Body of pancreas (tissue), 4 donors: ENCODE measurements around the gene RIMS4. TPM values are rescaled to one million over a fixed set of nuclear protein-coding genes. Genes with fewer than 3 reads are reported as not detected.

Source experiments
- ATAC-seq: fragments of 150-250 bp; one replicate; pipeline ENCODE4 v1.9.1; 2016
- DNase-seq, 4 donors: peaks; one replicate each; pipeline ENCODE4 v3.0.0-alpha.2; 2019
- H3K27ac ChIP-seq, 4 donors: fragments of 200-600 bp; sonication (generic); 1 replicate in 3 of 4; 2 replicates in 1 of 4; pipeline versions ENCODE4 v1.5.1 to v1.6.1; 2016 to 2019; ENCODE audit warnings: mild to moderate bottlenecking in 1 of 4, mixed read lengths in 1 of 4, moderate library complexity in 1 of 4
- H3K27me3 ChIP-seq, 2 donors: fragments of 200-600 bp; sonication (generic); one replicate each; pipeline ENCODE4 v1.6.0; 2016; ENCODE audit warnings: mild to moderate bottlenecking in 1 of 2
- H3K36me3 ChIP-seq, 2 donors: fragments of 200-600 bp; sonication (generic); replicated peaks in 1 of 2; 2 replicates each; pipeline ENCODE4 v1.5.1; 2016; ENCODE audit warnings: low read depth in 2 of 2; ENCODE audit not compliant: insufficient read depth in 1 of 2
- H3K4me1 ChIP-seq: fragments of 200-600 bp; sonication (generic); one replicate; pipeline ENCODE4 v1.6.0; 2016
- H3K4me3 ChIP-seq, 2 donors: fragments of 200-600 bp; sonication (generic); 1 replicate in 1 of 2; 2 replicates in 1 of 2; pipeline ENCODE4 v1.5.1; 2016 to 2019
- H3K9me3 ChIP-seq, 3 donors: fragments of 200-600 bp; sonication (generic); 1 replicate in 2 of 3; 2 replicates in 1 of 3; pipeline ENCODE4 v1.5.1; 2016
- CTCF ChIP-seq, 7 experiments: fragments of 450-650 bp in 4 of 7; fragments of 200-600 bp in 3 of 7; sonication (generic) in 3 of 7; IDR thresholded peaks; one replicate each; pipeline ENCODE4 v1.5.1; 2016 to 2019; ENCODE audit warnings: antibody characterized with exemption in 7 of 7
- POLR2A ChIP-seq, 3 donors: fragments of 450-650 bp; IDR thresholded peaks; one replicate each; pipeline ENCODE4 v1.6.1; 2016; ENCODE audit warnings: antibody characterized with exemption in 3 of 3, mild to moderate bottlenecking in 2 of 3
- WGBS, 2 donors: methylation state at CpG; one replicate each; pipeline ENCODE4 v1.1.5; 2017; 5-methylcytosine and 5-hydroxymethylcytosine counted together
- intact Hi-C: fragments of 100-400 bp; cut with DNase I; formaldehyde crosslinking; loops from one replicate; pipeline ENCODE4 v1.15.1; 2023
- total RNA-seq, 2 donors: library from RNA; depleted of rRNA; stranded (reverse); fragments of >200 nt; gene quantifications; one replicate each; pipeline ENCODE4 v1.1.0, GENCODE V29; 2016

Gene RIMS4
- total RNA-seq, 2 donors from 2014 or later = 0.26 TPM; not detected in 1

DNA sequence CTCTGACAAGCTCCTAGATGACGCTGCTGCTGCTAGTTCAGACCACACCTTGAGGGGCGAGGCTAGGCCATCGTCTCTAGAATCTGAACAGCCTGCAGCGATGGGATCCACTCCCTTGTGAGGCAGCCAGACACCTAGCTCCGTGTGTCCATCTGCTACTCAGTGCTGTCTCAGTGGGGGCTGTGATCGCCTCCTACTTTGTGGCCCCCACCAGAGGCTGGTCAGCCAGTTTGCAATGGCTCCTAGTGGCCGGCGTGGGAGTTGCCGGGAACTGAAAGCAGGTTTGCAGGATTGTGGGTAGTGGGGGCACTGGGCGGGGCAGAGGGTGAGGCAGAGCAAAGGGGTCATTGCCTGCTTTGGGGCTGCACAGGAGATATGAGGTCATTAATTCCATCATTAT lies 92.4 kb downstream of the RIMS4 start:
- no peaks in the 10 kb centered on the region for H3K9me3 ChIP-seq
- ATAC-seq (no peak), DNase-seq (no peak)
- TF ChIP-seq POLR2A (IDR thresholded peaks at IDR 0.05) = no peak
- TF ChIP-seq CTCF (IDR thresholded peaks at IDR 0.05) = no peak
- H3K27ac ChIP-seq = no peak overlapping the region
- no peak overlapping the region for H3K4me3 ChIP-seq
- H3K36me3 ChIP-seq = no peaks in the 10 kb centered on the region
- WGBS, 2 donors = 77 to 83% methylated on average over 8 to 10 of the region's 10 CpGs
- intact Hi-C loops = no loop called here
- H3K4me1 ChIP-seq = peaks cover 14% of the 10 kb centered on the region
- H3K27me3 ChIP-seq = no peaks in the 10 kb centered on the region

DNA sequence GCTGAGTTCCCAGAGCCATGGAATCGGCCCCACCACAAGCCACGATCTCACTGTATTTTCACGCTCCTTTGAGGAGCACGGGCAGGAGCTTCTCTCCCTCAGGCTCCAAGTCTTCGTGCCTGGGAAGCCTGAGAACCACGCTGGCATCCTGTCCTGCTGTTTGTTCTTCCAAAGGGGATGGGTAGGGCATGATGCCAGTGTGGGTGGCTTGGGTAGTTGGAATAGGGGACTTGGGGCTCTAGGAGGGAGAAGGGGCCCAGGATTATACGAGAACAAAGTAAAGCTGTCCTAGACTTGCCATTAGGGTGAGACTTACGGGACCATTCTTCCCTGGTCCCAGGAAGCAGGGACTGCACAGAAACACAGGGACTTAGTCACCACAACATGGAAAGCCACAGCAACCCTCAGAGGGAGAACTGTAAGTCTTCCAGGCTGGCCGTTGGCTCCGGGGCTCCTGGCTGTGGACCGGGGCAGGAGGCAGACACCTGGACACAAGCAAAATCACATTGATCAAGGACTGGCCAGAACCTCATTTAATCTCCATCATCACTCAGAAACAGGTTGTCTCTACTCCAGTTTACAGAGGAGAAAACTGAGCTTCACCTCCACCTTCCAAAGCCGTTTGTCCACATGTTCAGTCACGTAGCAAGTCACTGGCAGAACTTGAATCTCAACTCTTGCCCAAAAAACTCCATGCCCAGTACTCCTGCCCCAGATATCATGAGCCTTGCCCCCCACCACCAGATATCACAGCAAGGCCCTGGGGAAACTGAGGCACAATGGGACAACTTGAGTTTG lies 93.8 kb downstream of the RIMS4 start:
- DNase-seq (no peak), ATAC-seq (no peak)
- H3K9me3 ChIP-seq = no peaks in the 10 kb centered on the region
- H3K27me3 ChIP-seq = no peaks in the 10 kb centered on the region
- 88 to 91% methylated on average over 10 to 13 of the region's 13 CpGs for WGBS, 2 donors
- H3K4me1 ChIP-seq = peaks cover 12% of the 10 kb centered on the region
- no peaks in the 10 kb centered on the region for H3K36me3 ChIP-seq
- no peak for TF ChIP-seq POLR2A (IDR thresholded peaks at IDR 0.05)
- TF ChIP-seq CTCF (IDR thresholded peaks at IDR 0.05) = no peak
- intact Hi-C loops = no loop called here
- H3K4me3 ChIP-seq = no peak overlapping the region
- no peak overlapping the region for H3K27ac ChIP-seq

- DNase-seq (no peak), ATAC-seq (no peak)
- no peak overlapping the region for H3K4me3 ChIP-seq
- H3K27ac ChIP-seq = no peak overlapping the region
- no peaks in the 10 kb centered on the region for H3K27me3 ChIP-seq
- H3K36me3 ChIP-seq = no peaks in the 10 kb centered on the region
- no peaks in the 10 kb centered on the region for H3K9me3 ChIP-seq
- TF ChIP-seq POLR2A (IDR thresholded peaks at IDR 0.05) = no peak
- no peak for TF ChIP-seq CTCF (IDR thresholded peaks at IDR 0.05)
- WGBS, 2 donors = 64 to 84% methylated on average over 3 to 5 of the region's 5 CpGs
- peaks cover 11% of the 10 kb centered on the region for H3K4me1 ChIP-seq
- intact Hi-C loops = no loop called here
Observed at GRCh38 chr20:44715499-44716308, 94.6 kb downstream of the RIMS4 start.

DNA sequence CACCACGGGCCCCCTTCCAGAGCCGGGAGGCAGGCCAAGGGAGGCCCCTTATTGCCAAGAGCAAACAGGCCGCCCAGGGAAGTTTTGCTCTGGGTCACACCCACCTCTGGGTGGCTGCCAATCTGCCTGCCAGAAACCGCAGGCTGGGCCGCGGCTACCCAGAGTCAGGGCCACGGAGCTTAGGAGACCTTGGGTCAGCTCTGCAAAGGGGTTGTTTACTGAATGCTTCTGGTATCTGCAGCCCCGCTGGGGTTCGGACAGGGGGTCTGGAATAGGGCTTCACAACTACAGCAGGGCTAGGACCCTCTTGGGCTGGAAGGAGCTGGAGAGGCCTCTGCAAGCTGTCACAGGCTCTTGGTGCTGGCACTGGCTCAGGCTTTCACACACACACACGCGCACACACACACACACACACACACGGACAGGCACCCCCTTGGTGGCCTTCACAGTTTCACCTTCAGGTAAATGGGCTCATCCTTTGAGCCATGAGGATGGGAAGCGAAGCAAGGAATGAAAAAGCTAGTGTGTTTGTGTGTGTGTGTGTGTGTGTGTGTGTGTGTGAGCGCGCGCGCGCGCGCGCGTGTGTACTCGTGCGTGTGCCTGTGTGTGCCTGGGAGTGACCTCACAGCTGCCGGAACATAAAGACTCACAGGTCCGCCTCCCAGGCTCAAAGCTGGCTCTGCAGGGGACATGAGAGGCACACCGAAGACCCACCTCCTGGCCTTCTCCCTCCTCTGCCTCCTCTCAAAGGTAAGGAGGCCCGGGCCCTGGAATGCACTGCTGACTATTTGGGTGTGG lies 95.4 kb downstream of the RIMS4 start, which contains the start of gene CCN5:
CCN5 (plus strand) TSS at position 669 of the 798 bp plus-strand sequence; CDS start at position 691, 22 bp downstream.
- peak; percentile 76 to 87 (median 82) for DNase-seq
- peak; percentile 88 for ATAC-seq
- TF ChIP-seq CTCF (IDR thresholded peaks at IDR 0.05) (no peak), POLR2A (IDR thresholded peaks at IDR 0.05) (no peak)
- intact Hi-C loops = no loop called here
- Histone ChIP-seq H3K27me3 (no peaks in the 10 kb centered on the region), H3K4me1 (peaks cover 11% of the 10 kb centered on the region), H3K4me3 (no peak within 1 kb of the TSS), H3K27ac (no peak within 1 kb of the TSS), H3K9me3 (no peaks in the 10 kb centered on the region), H3K36me3 (no peaks in the 10 kb centered on the region)
- WGBS, 2 donors = 34 to 57% methylated on average over 8 to 27 of the region's 28 CpGs
